Measurements from ENCODE around the gene AP1G2.
"Not testable (repeated sequence)": the region's sequence is repeated elsewhere in the genome, so short reads cannot be mapped to it uniquely, and the experiment has no call there.

AP1G2 gene

GRCh38 chr14:23600322-23600707 is 32.7 kb upstream of the AP1G2 start:
- DNase-seq = no peak

- DNase-seq = not testable (repeated sequence)
Observed at GRCh38 chr14:23594191-23594590, 26.6 kb upstream of the AP1G2 start.

DNA sequence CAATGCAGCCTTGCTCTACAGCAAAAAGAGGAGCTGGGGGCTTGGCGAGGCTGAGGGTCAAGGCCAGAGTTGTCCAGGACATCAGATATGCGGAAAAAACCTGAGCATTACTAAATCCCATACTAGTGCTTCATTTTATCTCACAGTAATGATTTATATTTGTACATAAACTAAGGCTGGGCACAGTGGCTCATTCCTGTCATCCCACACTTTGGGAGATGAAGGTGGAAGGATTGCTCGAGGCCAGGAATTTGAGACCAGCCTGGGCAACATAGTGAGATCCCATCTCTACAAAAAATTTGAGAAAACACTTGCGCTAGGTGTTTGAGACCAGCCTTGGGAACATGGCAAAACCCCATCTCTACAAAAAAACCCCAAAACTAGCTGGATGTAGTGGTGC is 22.6 kb upstream of the AP1G2 start:
- no peak for DNase-seq

GRCh38 chr14:23589606-23590005 is 22.0 kb upstream of the AP1G2 start:
- no peak for DNase-seq

- peak; percentile 67 for DNase-seq
Observed at GRCh38 chr14:23588884-23589598, 21.4 kb upstream of the AP1G2 start.

DNA sequence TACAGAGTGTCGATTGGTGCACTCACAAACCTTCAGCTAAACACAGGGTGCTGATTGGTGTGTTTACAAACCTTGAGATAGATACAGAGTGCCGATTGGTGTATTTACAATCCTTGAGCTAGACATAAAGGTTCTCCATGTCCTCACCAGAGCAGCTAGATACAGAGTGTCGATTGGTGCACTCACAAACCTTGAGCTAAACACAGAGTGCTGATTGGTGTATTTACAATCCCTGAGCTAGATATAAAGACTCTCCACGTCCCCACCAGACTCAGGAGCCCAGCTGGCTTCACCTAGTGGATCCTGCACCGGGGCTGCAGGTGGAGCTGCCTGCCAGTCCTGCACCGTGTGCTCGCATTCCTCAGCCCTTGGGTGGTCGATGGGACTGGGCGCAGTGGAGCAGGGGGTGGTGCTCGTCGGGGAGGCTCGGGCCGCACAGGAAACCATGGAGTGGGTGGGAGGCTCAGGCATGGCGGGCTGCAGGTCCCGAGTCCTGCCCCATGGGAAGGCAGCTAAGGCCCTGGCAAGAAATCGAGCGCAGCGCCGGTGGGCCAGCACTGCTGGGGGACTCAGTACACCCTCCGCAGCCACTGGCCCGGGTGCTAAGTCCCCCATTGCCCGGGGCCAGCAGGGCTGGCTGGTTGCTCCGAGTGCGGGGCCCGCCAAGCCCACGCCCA is 17.1 kb upstream of the AP1G2 start:
- DNase-seq = not testable (repeated sequence)

GRCh38 chr14:23583761-23584526 is 16.4 kb upstream of the AP1G2 start:
- DNase-seq = not testable (repeated sequence)

- no peak for DNase-seq
Observed at GRCh38 chr14:23582906-23583760, 15.5 kb upstream of the AP1G2 start.

- no peak for DNase-seq
Observed at GRCh38 chr14:23580948-23581281, 13.3 kb upstream of the AP1G2 start.

- DNase-seq = no peak
Observed at GRCh38 chr14:23580152-23580926, 12.7 kb upstream of the AP1G2 start.

GRCh38 chr14:23579739-23580138 is 12.1 kb upstream of the AP1G2 start:
- DNase-seq = no peak

DNA sequence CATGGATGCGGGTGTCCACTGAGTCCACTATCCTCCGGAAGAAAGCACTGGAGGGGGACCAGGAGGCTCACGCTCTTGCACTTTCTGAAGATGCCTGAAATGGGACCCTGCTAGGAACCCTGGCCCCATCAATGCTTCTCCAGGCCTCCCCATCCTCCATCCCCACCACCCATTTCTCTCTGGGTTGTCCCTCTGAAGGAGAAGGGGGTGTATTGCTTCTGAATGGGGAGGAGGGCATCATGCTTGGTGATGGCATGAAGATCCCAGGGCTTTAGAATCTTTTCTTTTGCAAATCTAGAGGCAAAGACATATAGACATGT is 11.7 kb upstream of the AP1G2 start:
- no peak for DNase-seq

DNA sequence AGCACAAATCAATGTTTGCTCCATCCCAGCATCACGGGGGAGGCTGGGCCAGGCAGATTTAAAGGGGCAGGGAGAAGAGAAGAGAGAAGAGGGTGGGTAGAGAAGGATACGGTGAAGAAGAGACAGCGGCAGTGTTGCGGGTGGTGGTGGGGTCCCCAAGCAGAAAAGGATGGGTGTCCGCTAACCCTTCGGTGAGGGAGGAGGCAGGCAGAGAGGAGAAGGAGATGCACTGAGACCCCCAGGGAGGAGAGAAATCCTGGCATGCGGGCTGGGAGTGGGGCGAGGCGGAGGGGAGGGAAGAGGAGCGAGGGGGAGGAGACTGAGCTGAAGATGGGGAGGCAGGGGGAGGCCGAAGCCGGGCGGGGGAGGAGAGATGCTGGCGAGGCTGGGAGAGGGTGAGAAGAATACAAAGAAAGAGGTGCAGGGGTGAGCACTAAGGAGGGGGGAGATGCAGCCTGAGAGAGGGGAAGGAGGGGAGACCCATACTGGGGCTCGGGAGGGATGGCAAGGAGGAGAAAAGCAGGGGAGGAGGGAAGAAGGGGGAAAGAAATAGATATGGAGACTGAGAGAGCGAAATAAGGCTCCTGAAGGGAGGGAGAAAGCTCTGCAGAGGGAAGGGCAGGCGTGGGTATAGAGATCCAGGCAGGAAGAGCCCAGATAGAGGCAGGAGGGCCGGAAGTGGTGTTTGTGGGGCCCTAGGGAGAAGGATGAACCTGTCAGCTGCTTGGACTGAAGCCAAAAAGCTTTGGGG is 11.1 kb upstream of the AP1G2 start, which contains the start of gene JPH4:
TSS of gene JPH4 (minus strand) at position 231 of the 751 bp plus-strand sequence. CDS start 1,337 bp downstream, outside the sequence.
- DNase-seq = no peak

- DNase-seq = no peak
Observed at GRCh38 chr14:23577710-23578392, 10.3 kb upstream of the AP1G2 start.

- no peak for DNase-seq
Observed at GRCh38 chr14:23577004-23577681, 9.6 kb upstream of the AP1G2 start.

- DNase-seq = no peak
Observed at GRCh38 chr14:23573384-23574015, 5.9 kb upstream of the AP1G2 start.

DNA sequence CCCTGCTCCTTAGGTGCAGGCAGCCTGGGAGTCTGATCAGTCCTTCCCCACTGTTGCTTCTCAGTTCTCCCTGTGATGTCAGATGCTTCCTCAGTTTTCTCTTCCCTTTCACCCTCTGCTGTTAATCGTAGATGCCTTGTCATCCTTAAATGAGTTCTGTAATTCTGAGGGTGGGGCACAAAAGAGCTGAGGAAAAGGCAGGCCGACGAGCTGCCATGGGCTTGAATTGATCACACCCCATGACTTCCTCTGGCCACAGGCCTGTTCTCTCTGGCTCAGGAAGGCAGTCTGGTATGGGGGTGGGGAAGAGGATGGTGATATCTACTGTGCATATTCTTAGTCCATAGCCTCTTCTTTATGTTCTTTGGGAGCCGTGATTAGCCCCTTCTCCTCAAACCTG is 5.2 kb upstream of the AP1G2 start:
- DNase-seq = no peak

GRCh38 chr14:23572524-23572828 is 4.9 kb upstream of the AP1G2 start:
- DNase-seq = no peak

GRCh38 chr14:23571701-23572523 is 4.3 kb upstream of the AP1G2 start:
- DNase-seq = no peak
